GM21576 (cell line): ENCODE results near the gene PAQR4.

Experiments used
- ATAC-seq: cut with Tn5 transposase; IDR thresholded peaks from one replicate; pipeline ENCODE4 v1.9.1; 2021; ENCODE audit warnings: mild to moderate bottlenecking, moderate library complexity; ENCODE audit not compliant: unreplicated experiment

The PAQR4 gene

DNA sequence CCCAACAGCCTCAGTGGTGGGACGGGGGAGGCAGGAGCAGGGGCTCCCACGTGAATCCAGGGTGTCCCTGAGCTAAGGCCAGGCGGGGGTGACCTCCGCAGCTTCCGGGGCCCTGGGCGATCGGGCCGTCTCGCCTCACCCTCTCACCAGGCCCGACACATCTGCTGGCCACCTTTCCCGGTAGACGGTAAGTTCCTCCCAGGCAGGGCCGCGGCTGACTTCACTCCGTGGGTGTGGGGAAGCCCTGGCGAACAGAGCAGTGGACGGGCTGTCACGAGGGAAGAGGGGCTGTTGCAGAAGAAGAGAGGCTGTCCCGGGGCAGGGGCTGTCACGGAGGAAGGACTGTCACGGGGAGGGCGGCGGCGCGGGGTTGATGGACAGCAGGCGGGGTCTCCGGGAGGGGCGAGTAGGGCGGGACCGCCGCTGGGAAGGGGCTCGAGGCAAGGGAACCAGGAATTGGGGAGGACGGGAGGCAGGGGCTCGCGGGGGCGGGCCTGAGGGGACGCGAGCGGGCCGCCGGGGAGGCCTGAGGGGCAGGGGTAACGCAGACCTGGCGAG is 10.6 kb downstream of the PAQR4 start:
- peak; percentile 7 for ATAC-seq

DNA sequence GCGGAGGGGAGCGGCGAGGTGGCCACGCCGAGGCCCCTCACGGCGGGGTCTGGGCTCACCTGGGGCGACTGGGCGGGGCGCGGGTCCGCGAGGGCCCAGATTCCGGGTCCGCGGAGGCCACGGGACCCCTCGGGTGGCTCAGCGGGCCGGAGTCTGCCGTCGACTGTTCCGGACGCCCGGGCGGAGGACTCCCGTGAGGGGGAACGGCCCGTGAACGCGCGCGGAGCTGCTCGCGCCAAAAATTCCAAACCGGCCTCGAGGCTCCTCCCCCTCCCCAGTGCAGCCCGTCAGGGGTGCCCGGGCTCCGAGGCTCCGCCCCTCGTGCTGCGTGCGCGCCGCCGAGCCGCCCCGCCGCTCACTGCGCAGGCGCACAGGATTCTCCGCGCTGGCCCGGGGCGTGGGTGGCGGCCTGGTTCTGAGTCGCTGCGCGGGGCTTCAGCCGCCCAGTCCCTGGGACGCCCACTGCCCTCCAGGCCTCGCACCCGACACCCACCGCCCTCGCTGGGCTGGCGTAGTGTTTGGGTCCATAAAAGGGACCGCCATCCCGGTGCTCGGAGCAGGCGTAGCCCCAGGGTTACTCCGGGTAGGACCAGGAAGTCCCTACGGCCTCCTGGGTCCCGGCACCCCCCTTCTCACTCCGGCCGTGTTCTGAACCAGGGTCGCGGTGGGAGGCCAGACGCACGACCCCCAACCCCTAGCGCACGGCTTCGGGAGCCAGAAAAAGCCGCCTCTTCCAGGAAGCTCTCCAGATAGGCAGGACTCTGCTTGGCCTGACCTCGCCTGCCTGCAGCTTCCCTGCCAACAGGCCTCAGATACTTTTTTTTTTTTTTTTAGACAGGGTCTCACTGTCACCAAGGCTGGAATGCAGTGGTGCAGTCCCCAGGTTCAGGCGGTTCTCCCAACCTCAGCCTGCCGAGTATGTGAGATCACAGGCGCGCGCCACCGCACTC is 11.4 kb downstream of the PAQR4 start, which contains the start of gene PKMYT1:
PKMYT1 (minus strand) TSS at position 220 of the 950 bp plus-strand sequence. CDS start 789 bp downstream, outside the sequence.
- ATAC-seq: peak; percentile 53

DNA sequence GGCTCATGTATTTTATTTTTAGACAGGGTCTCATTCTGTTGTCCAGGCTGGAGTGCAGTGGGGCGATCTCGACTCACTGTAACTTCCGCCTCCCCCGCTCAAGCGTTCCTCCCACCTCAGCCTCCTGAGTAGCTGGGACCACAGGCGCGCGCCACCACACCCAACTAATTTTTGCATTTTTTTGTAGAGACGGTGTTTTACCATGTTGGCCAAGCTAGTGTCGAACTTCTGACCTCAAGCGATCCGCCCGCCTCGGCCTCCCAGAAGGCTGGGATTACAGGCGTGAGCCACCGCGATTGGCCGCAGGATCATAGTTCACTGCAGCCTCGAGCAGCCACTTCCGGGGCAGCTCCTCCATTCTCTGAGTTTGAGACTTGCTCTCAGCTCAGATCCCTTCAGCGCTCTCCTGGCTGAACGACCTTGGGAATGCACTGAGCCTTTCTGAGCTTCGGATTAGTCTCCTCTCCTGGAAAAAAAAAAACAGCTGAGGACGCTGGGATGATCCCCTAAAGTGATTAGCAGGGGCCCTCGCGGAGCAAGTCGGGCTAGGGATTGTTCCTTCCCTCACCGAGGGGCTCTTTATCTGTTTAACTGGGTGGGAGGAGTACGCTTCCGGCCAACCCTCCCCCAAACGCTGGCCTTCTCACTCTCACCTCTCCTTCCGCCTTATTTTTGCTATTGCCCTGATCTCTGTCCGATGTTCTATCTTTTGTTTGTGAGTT is 12.2 kb downstream of the PAQR4 start:
- no peak for ATAC-seq

DNA sequence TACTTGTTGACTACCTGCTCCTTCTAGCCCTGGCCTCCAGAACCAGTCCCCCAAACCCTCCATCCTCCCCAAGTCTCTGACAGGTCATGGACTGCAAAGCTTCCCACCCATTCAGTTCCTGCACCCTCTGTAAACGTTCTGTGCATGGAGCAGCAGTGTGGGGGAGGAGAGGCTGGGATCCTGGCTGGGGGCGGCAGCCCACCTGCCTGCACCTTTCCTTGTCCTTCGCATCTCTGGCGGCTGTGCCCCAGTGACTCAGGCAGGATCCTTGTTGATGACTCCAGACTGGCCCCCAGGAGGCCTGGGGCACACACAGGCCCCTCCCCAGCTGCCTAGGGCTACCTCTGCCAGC is 12.7 kb downstream of the PAQR4 start:
- ATAC-seq: no peak

DNA sequence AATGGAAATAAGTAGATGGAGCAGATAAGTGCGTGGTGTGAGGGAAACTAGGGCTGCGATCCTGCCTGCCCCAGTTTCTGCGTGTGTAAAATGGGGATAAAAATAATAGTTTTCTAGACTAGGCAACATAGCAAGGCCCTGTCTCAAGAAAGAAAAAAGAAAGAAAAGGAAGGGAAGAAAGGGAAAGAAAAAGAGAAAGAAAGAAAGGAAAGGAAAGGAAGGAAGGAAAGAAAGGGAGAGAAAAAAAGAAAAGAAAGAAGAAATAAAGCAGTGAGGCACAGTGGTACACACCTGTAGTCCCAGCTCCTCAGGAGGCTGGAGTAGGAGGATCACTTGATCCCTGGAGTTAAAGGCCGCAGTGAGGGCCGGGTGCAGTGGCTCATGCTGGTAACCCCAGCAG is 13.3 kb downstream of the PAQR4 start:
- no peak for ATAC-seq

DNA sequence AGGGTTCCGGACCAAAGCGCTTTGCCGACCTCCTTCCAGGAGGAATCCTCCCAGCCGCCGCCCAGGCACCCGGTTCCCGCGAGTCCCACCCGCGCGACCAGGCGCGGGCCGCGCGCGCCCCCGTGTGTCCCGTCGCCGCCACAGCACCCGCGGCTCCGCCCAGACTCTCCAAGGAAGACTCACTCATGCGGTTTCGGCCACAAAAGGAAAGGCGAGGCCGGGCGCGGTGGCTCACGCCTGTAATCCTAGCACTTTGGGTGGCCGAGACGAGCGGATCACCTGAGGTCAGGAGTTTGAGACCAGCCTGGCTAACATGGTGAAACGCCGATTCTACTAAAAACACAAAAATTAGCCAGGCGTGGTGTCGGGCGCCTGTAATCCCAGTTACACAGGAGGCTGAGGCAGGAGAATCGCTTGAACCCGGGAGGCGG is 14.6 kb downstream of the PAQR4 start:
- no peak for ATAC-seq

DNA sequence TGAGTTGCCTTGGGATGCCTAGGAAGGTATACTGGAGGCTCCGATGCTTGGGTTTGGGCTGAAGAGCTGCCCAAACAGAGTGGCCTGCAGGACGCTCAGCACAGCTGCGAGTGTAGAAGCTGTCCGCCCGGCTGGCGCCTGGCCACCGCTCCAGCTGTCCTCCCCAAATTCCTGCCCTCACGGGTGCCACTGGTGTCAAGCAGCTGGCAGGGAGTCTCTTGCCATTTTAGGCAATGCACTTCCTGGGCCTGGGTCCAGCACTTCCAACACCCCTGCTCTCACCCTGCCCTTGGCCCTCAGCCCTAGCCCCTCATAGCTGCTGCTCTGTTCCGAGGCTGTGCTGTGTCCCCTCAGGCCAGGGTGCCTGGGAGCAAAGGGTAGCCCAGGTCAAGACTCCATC is 16.3 kb downstream of the PAQR4 start:
- no peak for ATAC-seq

DNA sequence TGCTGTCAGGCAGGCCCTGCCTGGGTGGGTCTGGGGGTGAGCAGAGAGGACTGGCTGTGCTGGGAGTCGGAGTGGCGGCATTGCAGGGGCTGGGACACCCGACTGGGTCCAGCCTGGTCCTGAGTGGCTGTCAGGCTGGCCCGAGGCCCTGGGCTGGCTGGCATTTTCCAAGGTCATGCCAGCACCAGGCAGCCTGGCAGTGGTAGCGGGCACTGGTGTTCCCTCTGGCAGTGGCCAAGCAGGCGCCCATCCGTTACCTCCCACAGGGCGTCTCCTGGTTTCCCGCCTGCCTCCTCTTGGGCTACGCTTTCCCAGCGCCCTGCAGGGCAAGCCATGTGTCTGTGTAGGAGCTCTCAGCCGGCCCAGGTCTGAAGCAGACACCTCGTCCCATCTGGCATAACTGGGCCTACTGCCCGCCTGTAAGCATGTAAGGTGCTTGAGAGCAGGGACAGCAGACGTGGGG is 16.8 kb downstream of the PAQR4 start:
- ATAC-seq: no peak

DNA sequence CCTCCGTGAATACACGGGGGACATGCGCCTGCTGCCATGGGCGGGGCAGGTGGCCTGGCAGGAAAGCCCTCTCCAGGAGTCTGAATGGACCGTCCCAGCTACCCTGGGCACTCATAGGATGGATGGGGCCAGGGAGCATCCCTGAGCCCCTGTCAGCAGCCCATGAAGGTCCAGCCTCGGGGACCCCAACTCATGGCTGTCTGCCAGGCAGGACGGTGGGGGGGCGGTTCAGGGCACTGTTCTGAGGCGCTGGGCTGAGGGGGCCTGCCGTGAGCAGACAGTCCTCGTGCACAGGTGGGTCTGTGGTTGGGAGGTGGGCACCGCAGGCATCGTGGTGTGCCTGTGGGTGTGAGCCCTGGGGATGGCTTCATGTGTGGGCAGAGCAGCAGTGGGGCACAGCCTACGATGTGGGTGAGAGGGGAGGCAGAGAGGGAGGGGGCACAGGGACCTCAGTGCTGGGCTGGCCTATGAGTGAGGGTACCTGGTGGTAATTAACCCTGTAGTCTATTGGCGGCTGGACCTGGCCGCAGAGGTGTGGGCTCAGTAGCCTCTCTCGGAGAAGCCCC is 17.6 kb downstream of the PAQR4 start:
- ATAC-seq: no peak

DNA sequence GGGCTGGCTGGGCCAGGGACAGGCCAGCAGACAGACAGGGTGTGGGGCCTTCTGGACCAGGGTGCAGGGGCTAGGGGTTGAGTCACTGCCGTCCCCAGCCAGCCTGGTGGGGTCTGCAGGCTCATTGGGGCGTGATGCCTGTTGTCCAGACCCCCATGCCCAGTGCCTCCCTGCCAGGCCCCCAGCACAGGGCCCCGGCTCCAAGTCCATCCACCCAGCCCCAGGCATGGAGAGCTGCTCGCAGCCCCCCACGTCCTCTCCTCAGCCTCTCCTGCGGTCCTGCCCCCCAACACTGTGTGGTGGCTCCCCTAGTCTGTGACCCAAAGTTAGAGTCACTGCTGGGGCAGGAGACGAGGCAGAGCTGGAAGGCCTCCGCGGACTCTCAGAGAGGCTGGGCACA is 18.1 kb downstream of the PAQR4 start:
- ATAC-seq: no peak

DNA sequence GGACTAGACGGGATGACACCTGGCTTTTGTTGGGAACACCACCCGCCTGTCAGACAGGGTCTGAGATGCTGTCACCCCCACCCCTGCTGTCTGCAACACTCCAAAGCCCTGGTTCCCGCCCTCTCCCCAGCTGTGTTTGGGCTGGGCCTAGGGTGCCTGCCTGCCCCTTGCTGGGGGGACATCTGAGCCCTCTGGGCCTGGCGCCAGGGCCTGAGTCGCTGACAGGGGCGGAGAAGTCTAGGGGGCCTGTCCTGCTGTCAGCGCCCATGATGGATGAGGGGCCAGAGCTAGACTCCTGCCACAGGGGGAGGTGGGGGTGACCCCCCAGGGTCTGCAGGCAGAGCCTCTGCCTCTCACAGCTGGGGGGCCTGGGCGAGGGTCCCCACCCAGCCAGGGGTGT is 18.7 kb downstream of the PAQR4 start:
- ATAC-seq: no peak

DNA sequence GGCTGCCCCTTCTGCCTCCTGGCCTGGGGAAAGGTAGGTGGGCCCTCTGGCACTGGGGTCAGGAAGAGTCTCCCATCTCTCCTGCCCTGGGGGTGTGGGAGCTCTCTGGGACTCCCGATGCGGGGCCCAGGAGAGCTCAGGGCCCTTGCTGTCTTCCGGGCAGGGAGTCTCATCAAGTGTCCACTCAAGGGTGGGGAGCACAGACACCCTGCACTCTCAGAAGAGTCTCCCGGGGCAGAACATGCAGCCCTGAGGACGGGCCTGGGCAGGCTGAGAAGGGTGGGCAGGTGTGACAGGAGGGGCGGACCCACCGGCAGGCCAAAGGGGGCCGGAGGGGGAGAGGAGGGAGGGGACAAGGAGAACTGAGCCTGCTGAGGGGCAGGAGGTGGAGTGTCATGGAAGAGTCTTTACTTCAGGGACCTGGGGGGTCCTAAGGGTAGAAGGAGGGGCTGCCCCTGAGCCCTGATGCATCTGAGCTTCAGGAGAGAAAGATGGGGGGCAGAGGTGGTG is 19.5 kb downstream of the PAQR4 start:
- no peak for ATAC-seq

DNA sequence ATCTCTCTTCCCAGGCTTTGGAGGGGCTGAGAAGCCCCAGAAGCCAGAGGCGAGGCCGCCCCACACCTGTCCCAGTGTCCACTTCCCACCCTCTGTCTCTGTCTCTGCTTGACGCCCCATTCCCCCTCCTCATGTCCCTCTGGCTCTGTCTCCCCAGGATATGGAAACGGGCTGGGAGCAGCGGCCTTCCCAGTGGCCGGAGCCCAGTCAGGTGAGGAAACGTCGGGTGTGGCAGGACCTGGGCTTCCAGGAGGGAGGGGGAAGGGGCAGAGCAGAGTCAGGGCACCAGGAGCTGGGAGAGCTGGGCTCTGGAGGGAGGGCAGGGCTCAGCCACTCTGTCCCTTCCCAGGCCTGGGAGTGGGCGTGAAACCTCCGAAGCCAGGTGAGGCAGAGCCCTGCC is 21.7 kb downstream of the PAQR4 start:
- ATAC-seq: no peak

DNA sequence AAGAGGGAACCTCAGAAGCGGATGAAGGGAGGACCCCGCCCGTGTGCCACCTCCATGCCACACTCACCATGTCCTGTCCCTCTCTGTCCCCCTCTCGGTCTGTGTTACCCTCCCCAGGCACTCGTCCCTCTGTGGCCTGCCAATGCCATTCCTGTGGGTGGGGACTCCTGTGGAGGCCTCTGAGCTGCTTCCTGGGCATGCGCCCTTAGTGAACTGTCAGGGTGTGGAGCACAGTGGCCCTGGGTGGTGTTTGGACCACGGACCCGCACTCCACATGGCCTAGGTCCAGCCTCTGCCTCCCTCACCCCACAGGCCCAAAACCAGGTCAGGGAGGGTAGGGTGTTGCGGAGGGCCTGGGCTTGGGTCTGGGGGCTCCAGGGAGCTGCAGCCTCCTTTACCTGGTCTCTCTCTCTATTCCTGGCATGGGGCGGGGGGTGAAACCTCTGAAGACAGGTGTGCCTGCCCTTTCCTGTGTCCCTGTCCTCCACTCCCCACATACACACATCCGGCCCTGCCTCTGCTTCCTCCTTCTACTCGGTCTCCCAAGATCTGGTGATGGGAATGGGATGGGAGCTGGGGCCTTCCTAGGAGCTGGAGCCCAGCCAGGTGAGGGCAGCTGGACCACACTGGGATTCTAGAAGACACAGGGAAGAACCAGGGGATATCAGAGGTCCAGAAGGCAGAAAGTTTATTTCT is 22.6 kb downstream of the PAQR4 start:
- ATAC-seq: no peak

DNA sequence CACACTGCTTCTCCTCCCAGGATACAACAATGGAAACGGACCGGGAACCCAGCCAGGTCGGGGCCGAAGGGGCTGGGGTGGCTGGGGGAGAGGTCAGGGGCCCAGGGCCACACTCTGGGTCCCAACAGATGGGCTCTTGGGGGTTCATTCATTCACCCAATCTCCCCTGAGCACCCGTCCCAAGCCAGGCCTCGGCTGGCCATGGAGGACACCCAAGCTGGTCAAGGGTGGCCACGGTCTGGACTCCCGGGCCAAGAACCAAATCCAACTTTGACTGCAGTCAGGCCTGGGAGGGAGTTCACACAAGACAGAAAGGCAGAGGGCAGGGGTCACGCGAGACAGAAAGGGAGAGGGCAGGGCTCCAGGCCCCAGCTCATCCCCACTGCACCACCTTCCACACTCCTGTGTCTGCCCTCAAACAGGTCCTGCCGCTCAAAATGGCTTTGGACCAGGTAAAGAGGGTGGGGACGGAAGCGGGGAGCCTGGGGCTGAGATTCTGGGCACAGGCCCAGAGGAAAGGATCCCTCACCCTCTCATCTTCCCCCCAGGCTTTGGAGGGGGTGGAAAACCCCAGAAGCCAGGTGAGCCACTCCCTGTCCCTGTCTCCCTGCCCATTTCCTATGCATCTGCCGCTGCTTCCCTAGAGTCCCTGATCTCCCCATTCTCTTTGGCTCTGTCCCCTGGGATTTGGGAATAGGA is 23.4 kb downstream of the PAQR4 start:
- ATAC-seq: no peak

DNA sequence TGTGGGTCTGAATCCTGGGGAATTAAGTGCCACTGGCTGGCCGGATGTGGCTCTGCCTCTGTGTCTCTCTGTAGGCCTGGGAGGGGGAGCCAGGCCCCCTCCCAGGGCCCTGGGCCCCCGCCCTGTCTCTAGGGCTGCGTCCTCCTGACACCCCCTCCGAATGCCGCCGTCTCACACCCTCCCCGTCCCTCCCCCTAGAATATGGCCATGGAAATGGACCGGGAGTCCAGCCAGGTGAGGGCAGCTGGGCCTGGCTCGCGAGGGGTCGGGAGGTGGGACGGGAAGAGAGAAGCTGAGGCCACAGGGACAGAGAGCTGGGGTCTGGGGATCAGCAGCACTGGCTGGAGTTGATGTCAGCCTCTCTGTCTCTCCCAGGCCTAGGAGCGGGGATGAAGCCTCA is 27.1 kb downstream of the PAQR4 start:
- ATAC-seq: no peak

DNA sequence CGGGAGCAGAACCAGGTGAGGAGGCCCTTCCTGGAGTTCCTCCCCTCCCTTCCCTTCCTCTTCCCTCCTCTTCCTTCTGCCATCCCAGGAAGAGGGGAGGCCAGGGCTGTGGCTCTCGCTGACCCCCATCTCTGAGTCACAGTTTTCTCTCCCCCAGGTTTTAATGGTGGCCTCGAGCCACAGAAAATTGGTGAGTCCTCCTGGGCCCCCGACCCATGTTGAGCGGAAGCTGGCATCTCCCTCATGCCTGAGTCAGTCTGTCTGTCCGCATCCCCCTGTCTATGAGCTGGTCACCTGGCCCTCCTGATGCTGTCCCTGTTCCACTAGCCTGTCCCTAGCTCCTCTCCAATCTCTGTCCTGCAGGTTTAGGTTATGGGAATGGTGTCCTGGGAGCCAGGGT is 30.8 kb downstream of the PAQR4 start:
- no peak for ATAC-seq

DNA sequence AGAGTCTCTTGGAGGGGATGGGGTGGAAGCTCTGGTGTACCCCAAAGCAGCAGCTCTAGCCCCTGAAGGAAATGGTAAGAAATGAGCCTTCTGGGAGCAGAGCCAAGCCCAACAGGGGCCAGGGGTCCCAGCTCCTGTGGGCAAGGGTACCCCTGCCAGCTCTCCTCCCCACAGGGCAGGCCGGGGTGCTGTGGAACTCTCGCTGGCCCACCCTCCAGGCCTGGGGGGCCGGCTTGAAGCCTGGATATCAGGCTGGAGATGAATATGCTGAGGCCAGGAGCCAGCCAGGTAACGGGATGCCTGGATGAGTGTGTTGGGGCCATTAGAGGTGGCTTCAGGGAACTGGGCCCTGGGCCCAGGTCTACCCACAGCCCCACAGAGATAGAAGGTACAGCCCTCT is 31.4 kb downstream of the PAQR4 start:
- ATAC-seq: no peak

DNA sequence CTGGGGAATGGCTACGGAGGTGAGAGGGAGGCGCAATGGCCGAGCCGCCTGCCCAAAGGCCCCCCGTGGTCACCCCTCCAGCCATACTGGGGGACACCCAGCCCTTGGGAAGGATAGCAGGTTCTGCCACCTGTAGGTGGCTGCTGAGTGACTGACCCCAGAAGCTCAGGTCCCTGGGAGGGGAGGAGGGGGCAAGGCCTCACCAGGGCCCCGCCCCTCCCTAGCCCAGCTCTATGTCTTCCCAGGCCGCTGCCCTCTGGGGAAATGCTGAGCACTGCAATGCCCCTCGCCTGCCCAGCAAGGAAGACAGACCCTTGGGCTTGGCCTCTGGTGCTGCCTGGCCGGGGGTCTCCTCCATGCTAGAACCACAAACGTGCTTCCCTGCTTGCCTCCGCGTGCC is 32.2 kb downstream of the PAQR4 start:
- ATAC-seq: no peak
